SU-DHL-6 (cell line): ENCODE data around the gene RHEB.

Source experiments
- H2AFZ ChIP-seq: fragments of 200-600 bp; sonication (generic); 2 replicates; pipeline ENCODE4 v1.6.1; 2014; ENCODE audit warnings: low read depth, mild to moderate bottlenecking, moderate library complexity, mixed read lengths, antibody characterized with exemption, low read length; ENCODE audit not compliant: severe bottlenecking
- H3F3A ChIP-seq: fragments of 200-600 bp; shearing (Covaris generic); 2 replicates; pipeline ENCODE4 v1.6.0; 2016; ENCODE audit warnings: antibody characterized with exemption, mild to moderate bottlenecking; ENCODE audit not compliant: insufficient read depth
- H3K27ac ChIP-seq: fragments of 200-600 bp; sonication (generic); 2 replicates; pipeline ENCODE4 v1.5.1; 2016; ENCODE audit warnings: low read depth, mild to moderate bottlenecking, low read length, moderate library complexity, mixed read lengths
- H3K27me3 ChIP-seq: fragments of 200-600 bp; sonication (generic), shearing (Covaris generic); 2 replicates; pipeline ENCODE4 v1.6.0; 2014; ENCODE audit warnings: mild to moderate bottlenecking, low read length
- H3K36me3 ChIP-seq: fragments of 200-600 bp; sonication (generic); 2 replicates; pipeline ENCODE4 v1.6.1; 2014; ENCODE audit warnings: mild to moderate bottlenecking, low read length, mixed read lengths
- H3K4me2 ChIP-seq: fragments of 300-600, 200-600 bp; shearing (Covaris generic), sonication (generic); 2 replicates; pipeline ENCODE4 v1.6.0; 2014; ENCODE audit warnings: low read length, low read depth, mild to moderate bottlenecking; ENCODE audit not compliant: poor library complexity, severe bottlenecking
- H3K4me3 ChIP-seq: fragments of 200-600 bp; sonication (generic); 2 replicates; pipeline ENCODE4 v1.5.1; 2014; ENCODE audit warnings: antibody characterized with exemption, low read length, mild to moderate bottlenecking, mixed read lengths; ENCODE audit not compliant: insufficient read depth, poor library complexity, severe bottlenecking
- H3K79me2 ChIP-seq: fragments of 200-600 bp; sonication (generic); 2 replicates; pipeline ENCODE4 v1.6.1; 2014; ENCODE audit warnings: mild to moderate bottlenecking, low read length, moderate library complexity; ENCODE audit not compliant: insufficient read depth
- H3K9ac ChIP-seq: fragments of 200-600 bp; sonication (generic); 2 replicates; pipeline ENCODE4 v1.7.0; 2014; ENCODE audit warnings: mild to moderate bottlenecking, low read length
- H3K9me2 ChIP-seq: fragments of 200-600 bp; sonication (generic); replicated peaks from 2 replicates; pipeline ENCODE4 v1.6.1; 2014; ENCODE audit warnings: low read length; ENCODE audit not compliant: insufficient read depth
- H3K9me3 ChIP-seq: fragments of 200-600 bp; sonication (generic); 2 replicates; pipeline ENCODE4 v1.6.1; 2014; ENCODE audit warnings: low read length, mixed read lengths; ENCODE audit not compliant: insufficient read depth
- H4K20me1 ChIP-seq: fragments of 200-600 bp; sonication (generic); 2 replicates; pipeline ENCODE4 v1.6.1; 2014; ENCODE audit warnings: low read depth, mild to moderate bottlenecking, antibody characterized with exemption, low read length, moderate library complexity, mixed read lengths
- EZH2phosphoT487 ChIP-seq: fragments of 200-600 bp; sonication (generic), shearing (Covaris generic); conservative IDR thresholded peaks from 2 replicates; pipeline ENCODE4 v1.6.1; 2018; ENCODE audit warnings: mild to moderate bottlenecking, antibody characterized with exemption, low read length, moderate library complexity, mixed read lengths
- TF ChIP-seq, protein P1 (sequence below): fragments of 200-600 bp; sonication (generic); IDR thresholded peaks from one replicate; pipeline ENCODE4 v1.5.1; 2017; ENCODE audit warnings: antibody characterized with exemption, mild to moderate bottlenecking, low read length, moderate library complexity; ENCODE audit not compliant: insufficient read depth, poor library complexity, severe bottlenecking

RHEB gene

DNA sequence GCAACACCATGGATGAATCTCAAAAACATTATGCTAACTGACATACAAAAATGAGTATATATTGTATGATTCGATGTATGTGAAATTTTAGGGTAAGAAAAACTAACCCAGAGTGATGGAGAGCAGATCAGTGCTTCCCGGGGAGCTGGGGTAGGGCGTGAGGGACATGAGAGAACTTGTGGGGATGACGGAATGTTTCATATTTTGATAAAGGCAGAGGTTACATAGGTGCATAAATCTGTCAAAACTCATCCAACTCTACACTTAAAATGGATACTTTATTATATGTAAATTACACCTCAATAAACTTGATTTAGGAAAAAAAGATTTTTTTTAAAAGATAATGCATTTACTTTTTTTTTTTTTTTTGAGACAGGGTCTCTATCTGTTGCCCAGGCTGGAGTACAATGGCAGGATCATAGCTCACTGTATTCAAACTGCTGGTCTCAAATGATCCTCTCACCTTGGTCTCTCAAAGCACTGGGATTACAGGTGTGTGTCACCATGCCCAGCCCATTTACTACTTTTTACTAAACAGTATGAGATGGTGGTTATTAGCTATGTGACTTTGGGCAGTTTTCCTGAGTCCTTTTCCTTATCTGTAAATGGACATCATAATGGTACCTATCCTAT lies 13.7 kb downstream of the RHEB start:
- no peak for TF ChIP-seq EZH2phosphoT487
- TF ChIP-seq, protein P1, sequence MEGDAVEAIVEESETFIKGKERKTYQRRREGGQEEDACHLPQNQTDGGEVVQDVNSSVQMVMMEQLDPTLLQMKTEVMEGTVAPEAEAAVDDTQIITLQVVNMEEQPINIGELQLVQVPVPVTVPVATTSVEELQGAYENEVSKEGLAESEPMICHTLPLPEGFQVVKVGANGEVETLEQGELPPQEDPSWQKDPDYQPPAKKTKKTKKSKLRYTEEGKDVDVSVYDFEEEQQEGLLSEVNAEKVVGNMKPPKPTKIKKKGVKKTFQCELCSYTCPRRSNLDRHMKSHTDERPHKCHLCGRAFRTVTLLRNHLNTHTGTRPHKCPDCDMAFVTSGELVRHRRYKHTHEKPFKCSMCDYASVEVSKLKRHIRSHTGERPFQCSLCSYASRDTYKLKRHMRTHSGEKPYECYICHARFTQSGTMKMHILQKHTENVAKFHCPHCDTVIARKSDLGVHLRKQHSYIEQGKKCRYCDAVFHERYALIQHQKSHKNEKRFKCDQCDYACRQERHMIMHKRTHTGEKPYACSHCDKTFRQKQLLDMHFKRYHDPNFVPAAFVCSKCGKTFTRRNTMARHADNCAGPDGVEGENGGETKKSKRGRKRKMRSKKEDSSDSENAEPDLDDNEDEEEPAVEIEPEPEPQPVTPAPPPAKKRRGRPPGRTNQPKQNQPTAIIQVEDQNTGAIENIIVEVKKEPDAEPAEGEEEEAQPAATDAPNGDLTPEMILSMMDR, result no peak
- H3K9me2 ChIP-seq, result no peaks in the 10 kb centered on the region
- no peak overlapping the region for H2AFZ ChIP-seq
- H3K27ac ChIP-seq, result no peak overlapping the region
- no peak overlapping the region for H3K4me3 ChIP-seq
- no peaks in the 10 kb centered on the region for H3K9me3 ChIP-seq
- peaks cover 68% of the 10 kb centered on the region for H4K20me1 ChIP-seq
- no peaks in the 10 kb centered on the region for H3K27me3 ChIP-seq
- no peaks in the 10 kb centered on the region for H3K36me3 ChIP-seq
- peaks cover 100% of the 10 kb centered on the region for H3K79me2 ChIP-seq
- H3F3A ChIP-seq, result no peaks in the 10 kb centered on the region
- no peak overlapping the region for H3K9ac ChIP-seq
- H3K4me2 ChIP-seq, result no peak overlapping the region

DNA sequence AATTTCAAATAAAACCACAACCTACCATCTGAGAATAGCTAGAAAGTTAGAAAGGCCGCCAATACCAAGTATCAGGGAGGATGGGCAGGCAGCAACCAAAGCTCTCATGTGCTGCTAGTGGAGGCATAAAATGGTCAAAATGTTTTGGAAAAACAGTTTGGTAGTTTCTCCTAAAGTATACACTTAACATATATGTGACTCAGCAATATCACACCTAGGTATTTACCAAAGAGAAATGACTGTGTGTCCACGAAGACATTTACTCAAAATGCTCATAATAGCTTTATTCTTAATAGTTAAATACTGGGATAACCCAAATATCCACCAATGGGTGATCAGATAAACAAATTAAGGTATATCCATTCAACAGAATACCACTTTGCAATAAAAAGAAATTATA lies 14.3 kb downstream of the RHEB start:
- no peak overlapping the region for H3K27ac ChIP-seq
- no peak overlapping the region for H3K4me3 ChIP-seq
- H3K36me3 ChIP-seq, result no peaks in the 10 kb centered on the region
- no peaks in the 10 kb centered on the region for H3K9me2 ChIP-seq
- H3K79me2 ChIP-seq, result peaks cover 100% of the 10 kb centered on the region
- H3K27me3 ChIP-seq, result no peaks in the 10 kb centered on the region
- peaks cover 68% of the 10 kb centered on the region for H4K20me1 ChIP-seq
- no peak overlapping the region for H2AFZ ChIP-seq
- H3F3A ChIP-seq, result no peaks in the 10 kb centered on the region
- H3K9ac ChIP-seq, result no peak overlapping the region
- H3K9me3 ChIP-seq, result no peaks in the 10 kb centered on the region
- TF ChIP-seq, protein P1, result no peak
- no peak for TF ChIP-seq EZH2phosphoT487
- H3K4me2 ChIP-seq, result no peak overlapping the region

DNA sequence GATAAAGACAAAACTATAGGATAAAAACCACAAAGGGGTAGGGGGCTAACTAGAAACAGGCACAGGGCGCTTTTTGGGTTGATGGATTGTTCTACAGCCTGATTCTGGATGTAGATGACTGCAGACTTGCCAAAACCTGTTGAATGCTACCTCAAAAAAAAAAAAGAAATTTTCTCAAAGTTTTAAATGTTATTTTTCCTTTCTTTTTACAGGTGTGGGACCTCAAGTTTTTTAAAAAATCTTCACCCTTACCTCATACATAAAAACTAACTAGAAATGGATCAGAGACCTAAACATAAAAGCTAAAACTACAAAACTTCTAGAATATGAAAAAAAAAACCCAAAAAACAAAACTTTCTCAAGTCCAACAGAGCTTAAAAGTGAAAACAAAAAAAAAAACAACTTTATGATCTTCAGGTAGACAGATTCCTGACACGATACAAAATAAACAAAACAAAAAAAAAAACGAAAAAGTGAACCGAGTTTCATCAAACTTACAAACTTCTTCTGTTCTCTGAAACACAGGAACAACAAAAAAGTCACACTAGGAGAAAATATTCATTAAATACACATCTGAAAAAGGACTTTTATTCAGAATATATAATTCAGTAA lies 14.9 kb downstream of the RHEB start:
- peaks cover 68% of the 10 kb centered on the region for H4K20me1 ChIP-seq
- no peaks in the 10 kb centered on the region for H3K9me2 ChIP-seq
- no peaks in the 10 kb centered on the region for H3K27me3 ChIP-seq
- TF ChIP-seq EZH2phosphoT487, result no peak
- TF ChIP-seq, protein P1, result no peak
- H3K27ac ChIP-seq, result no peak overlapping the region
- no peak overlapping the region for H2AFZ ChIP-seq
- peaks cover 100% of the 10 kb centered on the region for H3K79me2 ChIP-seq
- no peaks in the 10 kb centered on the region for H3K9me3 ChIP-seq
- no peak overlapping the region for H3K4me2 ChIP-seq
- no peak overlapping the region for H3K4me3 ChIP-seq
- no peaks in the 10 kb centered on the region for H3F3A ChIP-seq
- H3K36me3 ChIP-seq, result no peaks in the 10 kb centered on the region
- no peak overlapping the region for H3K9ac ChIP-seq
